CD4-positive, alpha-beta memory T cell (primary cell): ENCODE data around the gene GAA. TPM values are rescaled to one million over a fixed set of nuclear protein-coding genes. Genes with fewer than 3 reads are reported as not detected.

Source experiments
- CTCF ChIA-PET: fragments of 350-600 bp; sonication (Branson Sonifier 250); formaldehyde crosslinking; loops from one replicate; lab custom pipeline; 2021; ENCODE audit warnings: inconsistent platforms; ENCODE audit not compliant: partially characterized antibody; lab: Charles Lee
- POLR2A ChIA-PET: fragments of 350-600 bp; sonication (Branson Sonifier 250); formaldehyde crosslinking; loops from one replicate; lab custom pipeline; 2021; ENCODE audit not compliant: partially characterized antibody; lab: Charles Lee
- DNase-seq, 5 donors: peaks; one replicate each; pipeline versions ENCODE4 v3.0.0 to v3.0.0-alpha.2; 2020 to 2022; ENCODE audit warnings: mixed read lengths in 1 of 5
- H3K27ac ChIP-seq: one replicate; pipeline ENCODE4 v1.7.0; 2013; ENCODE audit warnings: low read depth, low read length
- H3K27me3 ChIP-seq: 2 replicates; pipeline ENCODE4 v1.7.0; 2013; ENCODE audit warnings: mild to moderate bottlenecking, low read length, moderate library complexity; ENCODE audit not compliant: insufficient read depth
- H3K36me3 ChIP-seq: 2 replicates; pipeline ENCODE4 v1.7.0; 2013; ENCODE audit warnings: mild to moderate bottlenecking, low read length, moderate library complexity; ENCODE audit not compliant: insufficient read depth
- H3K4me1 ChIP-seq: 2 replicates; pipeline ENCODE4 v1.7.0; 2013; ENCODE audit warnings: mild to moderate bottlenecking, low read length, moderate library complexity; ENCODE audit not compliant: insufficient read depth
- H3K4me3 ChIP-seq, 2 donors: one replicate each; pipeline ENCODE4 v1.7.0; 2013; ENCODE audit warnings: low read length in 2 of 2, mild to moderate bottlenecking in 1 of 2
- H3K9me3 ChIP-seq, 2 donors: one replicate each; pipeline ENCODE4 v1.7.0; 2013; ENCODE audit warnings: low read length in 2 of 2, control low read depth in 1 of 2; ENCODE audit not compliant: control insufficient read depth in 1 of 2
- H3K27ac Mint-ChIP-seq, 7 donors: one replicate each; pipeline ENCODE4 v1.8.0; 2020 to 2021; ENCODE audit warnings: mixed read lengths in 7 of 7, mild to moderate bottlenecking in 6 of 7, inconsistent platforms in 3 of 7, moderate library complexity in 3 of 7
- H3K27me3 Mint-ChIP-seq, 2 donors: one replicate each; pipeline ENCODE4 v1.8.0; 2020 to 2021; ENCODE audit warnings: mixed read lengths in 2 of 2
- H3K36me3 Mint-ChIP-seq, 2 donors: one replicate each; pipeline ENCODE4 v1.8.0; 2020 to 2021; ENCODE audit warnings: mixed read lengths in 2 of 2, inconsistent platforms in 1 of 2, mild to moderate bottlenecking in 1 of 2
- H3K4me1 Mint-ChIP-seq, 4 donors: one replicate each; pipeline ENCODE4 v1.8.0; 2020 to 2021; ENCODE audit warnings: mixed read lengths in 4 of 4, mild to moderate bottlenecking in 1 of 4
- H3K4me3 Mint-ChIP-seq, 8 donors: one replicate each; pipeline ENCODE4 v1.8.0; 2020 to 2021; ENCODE audit warnings: mixed read lengths in 8 of 8, mild to moderate bottlenecking in 7 of 8, moderate library complexity in 6 of 8, inconsistent platforms in 3 of 8
- H3K9me3 Mint-ChIP-seq, 8 donors: one replicate each; pipeline ENCODE4 v1.8.0; 2020 to 2021; ENCODE audit warnings: mixed read lengths in 8 of 8, mild to moderate bottlenecking in 5 of 8, inconsistent platforms in 3 of 8, moderate library complexity in 1 of 8
- intact Hi-C: fragments of 100-400 bp; cut with micrococcal nuclease; formaldehyde crosslinking; loops from one replicate; pipeline ENCODE4 v1.15.1; 2023
- polyA plus RNA-seq, 2 donors: library from polyadenylated mRNA; unstranded; fragments of 300-500 nt; fragmentation: Illumina TruSeq; gene quantifications; one replicate each; pipeline ENCODE4 v1.2.3, GENCODE V29; 2021
- total RNA-seq, 2 experiments: library from RNA; stranded (reverse); gene quantifications; one replicate each; pipeline ENCODE4 v1.2.3, GENCODE V29; 2021

GAA gene
- total and polyA plus RNA-seq, 4 experiments from 2014 or later, result 14.5 to 44.8 (median 28.2) TPM

GRCh38 chr17:80099291-80100034 is 1.9 kb upstream of the GAA start:
- POLR2A ChIA-PET, result interaction anchor here (3.8 kb wide), 1 partner anchor 47 kb away, joined by 36 read pairs; the partner anchor contains the start of gene EIF4A3
- intact Hi-C loops, result loop anchor here (2.0 kb wide), 1 partner anchor 47 kb away; the partner anchor contains the start of gene EIF4A3

GRCh38 chr17:80100035-80100323 is 1.4 kb upstream of the GAA start:
- Histone ChIP-seq H3K4me1 (peaks cover 20% of the 10 kb centered on the region), H3K9me3 (no peaks in the 10 kb centered on the region), H3K4me3 (no peak overlapping the region), H3K27ac (no peak overlapping the region), H3K27me3 (no peaks in the 10 kb centered on the region), H3K36me3 (no peaks in the 10 kb centered on the region)
- H3K27ac Mint-ChIP-seq, result peak overlapping the region in 4 of 7 donors; percentile 76 to 93 (median 80)
- H3K27me3 Mint-ChIP-seq, result peaks cover 0 to 2% of the 10 kb centered on the region in 2 donors
- DNase-seq, result no peak
- H3K4me1 Mint-ChIP-seq, result peaks cover 12 to 31% (median 16%) of the 10 kb centered on the region in 4 donors
- CTCF ChIA-PET, result no interaction called here
- no peaks in the 10 kb centered on the region for H3K9me3 Mint-ChIP-seq
- peak overlapping the region in 6 of 8 donors; percentile 86 to 91 (median 90) for H3K4me3 Mint-ChIP-seq
- H3K36me3 Mint-ChIP-seq, result peaks cover 0 to 4% of the 10 kb centered on the region in 2 donors
- POLR2A ChIA-PET, result interaction anchor here (3.8 kb wide), 1 partner anchor 47 kb away, joined by 36 read pairs; the partner anchor contains the start of gene EIF4A3
- intact Hi-C loops, result loop anchor here (2.0 kb wide), 1 partner anchor 47 kb away; the partner anchor contains the start of gene EIF4A3

More at GRCh38 chr17:80099291-80100034, 1.9 kb upstream of the GAA start:
- no peak for DNase-seq
- no peak overlapping the region for H3K4me3 ChIP-seq
- CTCF ChIA-PET, result no interaction called here
- Mint-ChIP-seq H3K27ac (peak overlapping the region in 2 of 7 donors; percentile 37 to 76), H3K4me1 (peaks cover 12 to 31% (median 16%) of the 10 kb centered on the region in 4 donors), H3K27me3 (peaks cover 0 to 2% of the 10 kb centered on the region in 2 donors), H3K36me3 (peaks cover 0 to 4% of the 10 kb centered on the region in 2 donors), H3K9me3 (no peaks in the 10 kb centered on the region), H3K4me3 (peak overlapping the region in 6 of 8 donors; percentile 20 to 46 (median 30))
- H3K36me3 ChIP-seq, result no peaks in the 10 kb centered on the region
- no peak overlapping the region for H3K27ac ChIP-seq
- no peaks in the 10 kb centered on the region for H3K27me3 ChIP-seq
- peaks cover 20% of the 10 kb centered on the region for H3K4me1 ChIP-seq
- H3K9me3 ChIP-seq, result no peaks in the 10 kb centered on the region

- Histone ChIP-seq H3K4me1 (peaks cover 20% of the 10 kb centered on the region), H3K27me3 (no peaks in the 10 kb centered on the region), H3K36me3 (no peaks in the 10 kb centered on the region), H3K4me3 (peak overlapping the region; percentile 52 to 82), H3K27ac (peak overlapping the region; percentile 76), H3K9me3 (no peaks in the 10 kb centered on the region)
- peaks cover 12 to 31% (median 16%) of the 10 kb centered on the region in 4 donors for H3K4me1 Mint-ChIP-seq
- peak in 1 of 5 donors; percentile 6 for DNase-seq
- no peaks in the 10 kb centered on the region for H3K9me3 Mint-ChIP-seq
- peak overlapping the region; percentile 71 to 94 (median 88) for H3K27ac Mint-ChIP-seq
- ChIA-PET CTCF (interaction anchor here (0.6 to 2.6 kb wide), 14 partner anchors 8 to 374 kb away, joined by 3 to 16 read pairs (median 7); partner anchors contain the start of gene EIF4A3), POLR2A (interaction anchor here (0.8 to 3.8 kb wide), 20 partner anchors 8 to 1136 kb away, joined by 3 to 36 read pairs (median 4); partner anchors contain the start of genes CBX4, CBX8, EIF4A3 and ENDOV)
- no peaks in the 10 kb centered on the region for H3K27me3 Mint-ChIP-seq
- intact Hi-C loops, result loop anchor here (1.0 to 2.0 kb wide), 2 partner anchors 45 to 151 kb away; partner anchors contain the start of gene EIF4A3
- H3K36me3 Mint-ChIP-seq, result peaks cover 0 to 4% of the 10 kb centered on the region in 2 donors
- H3K4me3 Mint-ChIP-seq, result peak overlapping the region; percentile 84 to 92 (median 89)
Observed at GRCh38 chr17:80101946-80102663, 724 bp downstream of the GAA start.

- Mint-ChIP-seq H3K27ac (peak overlapping the region in 6 of 7 donors; percentile 12 to 82 (median 47)), H3K4me1 (peaks cover 12 to 31% (median 16%) of the 10 kb centered on the region in 4 donors), H3K9me3 (no peaks in the 10 kb centered on the region), H3K27me3 (no peaks in the 10 kb centered on the region), H3K36me3 (peaks cover 0 to 4% of the 10 kb centered on the region in 2 donors), H3K4me3 (peak overlapping the region; percentile 84 to 92 (median 89))
- H3K27me3 ChIP-seq, result no peaks in the 10 kb centered on the region
- CTCF ChIA-PET, result interaction anchor here (1.2 to 2.6 kb wide), 3 partner anchors 10 to 22 kb away, joined by 3 to 10 read pairs (median 7); no protein-coding TSS in a partner anchor
- DNase-seq, result no peak
- H3K4me3 ChIP-seq, result peak overlapping the region in 1 of 2 donors; percentile 82
- H3K4me1 ChIP-seq, result peaks cover 20% of the 10 kb centered on the region
- no peak overlapping the region for H3K27ac ChIP-seq
- H3K9me3 ChIP-seq, result no peaks in the 10 kb centered on the region
- POLR2A ChIA-PET, result interaction anchor here (1.1 kb wide), 1 partner anchor 42 kb away, joined by 3 read pairs; no protein-coding TSS in a partner anchor
- intact Hi-C loops, result no loop called here
- H3K36me3 ChIP-seq, result no peaks in the 10 kb centered on the region
Observed at GRCh38 chr17:80102664-80103448, 1.5 kb downstream of the GAA start.

- ChIA-PET CTCF (interaction anchor here (1.2 kb wide), 1 partner anchor 11 kb away, joined by 3 read pairs; no protein-coding TSS in a partner anchor), POLR2A (interaction anchor here (1.1 kb wide), 1 partner anchor 42 kb away, joined by 3 read pairs; no protein-coding TSS in a partner anchor)
- Histone ChIP-seq H3K4me3 (no peak overlapping the region), H3K27ac (no peak overlapping the region), H3K9me3 (no peaks in the 10 kb centered on the region), H3K36me3 (no peaks in the 10 kb centered on the region), H3K27me3 (no peaks in the 10 kb centered on the region), H3K4me1 (peaks cover 20% of the 10 kb centered on the region)
- DNase-seq, result no peak
- H3K4me3 Mint-ChIP-seq, result peak overlapping the region; percentile 9 to 79 (median 58)
- H3K4me1 Mint-ChIP-seq, result peaks cover 12 to 31% (median 16%) of the 10 kb centered on the region in 4 donors
- intact Hi-C loops, result no loop called here
- peaks cover 0 to 4% of the 10 kb centered on the region in 2 donors for H3K36me3 Mint-ChIP-seq
- H3K9me3 Mint-ChIP-seq, result no peaks in the 10 kb centered on the region
- peak overlapping the region in 3 of 7 donors; percentile 37 to 65 (median 57) for H3K27ac Mint-ChIP-seq
- H3K27me3 Mint-ChIP-seq, result no peaks in the 10 kb centered on the region
Observed at GRCh38 chr17:80103449-80104085, 2.2 kb downstream of the GAA start.

- Mint-ChIP-seq H3K9me3 (no peaks in the 10 kb centered on the region), H3K27me3 (no peaks in the 10 kb centered on the region), H3K4me3 (peak overlapping the region in 3 of 8 donors; percentile 6 to 39 (median 36)), H3K36me3 (peaks cover 0 to 4% of the 10 kb centered on the region in 2 donors), H3K27ac (peak overlapping the region in 1 of 7 donors; percentile 65), H3K4me1 (peaks cover 12 to 31% (median 16%) of the 10 kb centered on the region in 4 donors)
- no peak for DNase-seq
- Histone ChIP-seq H3K4me3 (no peak overlapping the region), H3K36me3 (no peaks in the 10 kb centered on the region), H3K27ac (no peak overlapping the region), H3K9me3 (no peaks in the 10 kb centered on the region), H3K4me1 (peaks cover 20% of the 10 kb centered on the region), H3K27me3 (no peaks in the 10 kb centered on the region)
- intact Hi-C loops, result no loop called here
- POLR2A ChIA-PET, result no interaction called here
- CTCF ChIA-PET, result no interaction called here
Observed at GRCh38 chr17:80104321-80104955, 3.1 kb downstream of the GAA start.
